ENCODE results near the gene HAX1.
"Not testable (repeated sequence)": the region's sequence is repeated elsewhere in the genome, so short reads cannot be mapped to it uniquely, and the experiment has no call there.

The HAX1 gene

GRCh38 chr1:154253671-154254070 lies 18.8 kb upstream of the HAX1 start:
- no peak overlapping the region for H3K4me3 Mint-ChIP-seq
- ATAC-seq (replicated peaks; ENCODE audit: extremely low read depth, poor library complexity, severe bottlenecking) (no peak), DNase-seq (ENCODE audit: low spot score in 2 of 2) (no peak)
- H3K27ac Mint-ChIP-seq (ENCODE audit: low read depth), result no peak overlapping the region
- H3K36me3 Mint-ChIP-seq (ENCODE audit: insufficient read depth), result peaks cover 91% of the 10 kb centered on the region
- H3K9me3 Mint-ChIP-seq, result no peaks in the 10 kb centered on the region
- no peaks in the 10 kb centered on the region for H3K27me3 Mint-ChIP-seq
- peaks cover 6% of the 10 kb centered on the region for H3K4me1 Mint-ChIP-seq

DNA sequence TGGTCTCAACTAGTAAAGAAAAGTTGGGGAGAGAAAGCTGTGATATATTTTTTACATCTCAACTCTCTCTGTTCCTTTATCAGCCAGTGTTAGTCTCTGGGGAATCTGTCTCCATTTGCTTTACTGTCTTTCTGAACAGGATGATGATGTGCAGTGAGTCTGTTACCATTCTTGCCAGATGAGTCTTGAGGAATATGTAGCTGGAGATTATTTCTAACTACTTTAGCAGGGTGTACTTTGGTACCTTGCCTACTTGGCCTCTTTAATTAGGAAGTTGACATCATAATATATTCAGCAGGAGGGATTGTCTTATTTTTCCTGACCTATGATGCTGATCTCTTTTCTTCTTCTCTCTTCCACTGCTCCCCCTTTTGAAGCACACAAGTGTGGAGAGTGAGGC lies 15.7 kb upstream of the HAX1 start:
- no peak for ATAC-seq (replicated peaks; ENCODE audit: extremely low read depth, poor library complexity, severe bottlenecking)
- Mint-ChIP-seq H3K4me3 (no peak overlapping the region), H3K27me3 (no peaks in the 10 kb centered on the region), H3K9me3 (no peaks in the 10 kb centered on the region), H3K4me1 (peaks cover 6% of the 10 kb centered on the region), H3K27ac (ENCODE audit: low read depth) (no peak overlapping the region), H3K36me3 (ENCODE audit: insufficient read depth) (peaks cover 88% of the 10 kb centered on the region)
- no peak for DNase-seq (ENCODE audit: low spot score in 2 of 2)

DNA sequence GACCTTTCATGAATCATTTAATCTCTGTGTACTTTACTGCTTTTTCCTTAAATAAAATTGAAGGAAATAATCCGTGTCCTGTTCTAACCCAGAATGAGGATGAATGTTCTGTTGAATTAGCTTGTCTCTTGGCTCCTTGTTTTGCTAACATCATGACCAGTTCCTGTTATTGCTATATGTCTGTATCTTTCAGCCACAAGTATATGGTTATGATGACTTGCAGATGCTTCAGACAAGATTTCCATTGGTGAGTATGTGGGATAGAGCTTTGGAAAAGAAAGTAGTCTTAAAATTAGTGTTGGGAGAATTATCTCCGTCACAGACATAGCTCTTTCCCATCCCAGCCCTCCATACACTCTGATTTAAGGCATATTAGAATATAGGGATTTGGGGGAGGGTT lies 13.6 kb upstream of the HAX1 start:
- Mint-ChIP-seq H3K27me3 (no peaks in the 10 kb centered on the region), H3K36me3 (ENCODE audit: insufficient read depth) (peaks cover 85% of the 10 kb centered on the region), H3K4me1 (peaks cover 5% of the 10 kb centered on the region), H3K4me3 (no peak overlapping the region), H3K27ac (ENCODE audit: low read depth) (no peak overlapping the region), H3K9me3 (no peaks in the 10 kb centered on the region)
- ATAC-seq (replicated peaks; ENCODE audit: extremely low read depth, poor library complexity, severe bottlenecking) (no peak), DNase-seq (ENCODE audit: low spot score in 2 of 2) (no peak)

GRCh38 chr1:154260127-154260526 lies 12.3 kb upstream of the HAX1 start:
- peaks cover 82% of the 10 kb centered on the region for H3K36me3 Mint-ChIP-seq (ENCODE audit: insufficient read depth)
- H3K27me3 Mint-ChIP-seq, result no peaks in the 10 kb centered on the region
- H3K9me3 Mint-ChIP-seq, result no peaks in the 10 kb centered on the region
- H3K27ac Mint-ChIP-seq (ENCODE audit: low read depth), result no peak overlapping the region
- ATAC-seq (replicated peaks; ENCODE audit: extremely low read depth, poor library complexity, severe bottlenecking) (no peak), DNase-seq (ENCODE audit: low spot score in 2 of 2) (no peak)
- no peaks in the 10 kb centered on the region for H3K4me1 Mint-ChIP-seq
- no peak overlapping the region for H3K4me3 Mint-ChIP-seq

- Mint-ChIP-seq H3K27me3 (no peaks in the 10 kb centered on the region), H3K4me3 (no peak overlapping the region), H3K36me3 (ENCODE audit: insufficient read depth) (peaks cover 56% of the 10 kb centered on the region), H3K27ac (ENCODE audit: low read depth) (no peak overlapping the region), H3K4me1 (no peaks in the 10 kb centered on the region), H3K9me3 (no peaks in the 10 kb centered on the region)
- no peak for ATAC-seq (replicated peaks; ENCODE audit: extremely low read depth, poor library complexity, severe bottlenecking)
- DNase-seq (ENCODE audit: low spot score in 2 of 2), result no peak
Observed at GRCh38 chr1:154263465-154264332, 8.7 kb upstream of the HAX1 start.

DNA sequence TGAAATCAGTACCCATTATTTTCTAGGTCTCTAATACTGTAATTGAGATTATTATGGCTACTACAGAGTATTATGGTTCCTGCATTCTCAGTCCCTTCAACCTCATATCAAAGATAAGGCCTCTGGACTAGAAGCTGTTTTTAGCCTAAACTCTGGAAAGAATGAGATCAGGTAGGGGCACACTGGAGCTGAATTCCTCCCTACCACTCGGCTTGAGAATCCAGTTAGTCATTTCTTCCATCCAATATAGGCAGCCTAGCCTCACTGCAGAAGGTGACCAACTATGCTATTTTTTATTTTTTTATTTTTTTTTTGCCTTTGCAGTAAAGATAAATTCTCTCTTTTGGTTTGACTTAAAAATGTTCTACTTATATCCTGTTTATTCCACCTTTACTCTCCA lies 8.0 kb upstream of the HAX1 start:
- Mint-ChIP-seq H3K9me3 (no peaks in the 10 kb centered on the region), H3K36me3 (ENCODE audit: insufficient read depth) (peaks cover 55% of the 10 kb centered on the region), H3K4me3 (no peak overlapping the region), H3K27me3 (no peaks in the 10 kb centered on the region), H3K27ac (ENCODE audit: low read depth) (peak overlapping the region; percentile 21), H3K4me1 (no peaks in the 10 kb centered on the region)
- ATAC-seq (replicated peaks; ENCODE audit: extremely low read depth, poor library complexity, severe bottlenecking) (no peak), DNase-seq (ENCODE audit: low spot score in 2 of 2) (no peak)

- ATAC-seq (replicated peaks; ENCODE audit: extremely low read depth, poor library complexity, severe bottlenecking), result peak; percentile 86
- H3K4me3 Mint-ChIP-seq, result no peak overlapping the region
- H3K27me3 Mint-ChIP-seq, result no peaks in the 10 kb centered on the region
- no peaks in the 10 kb centered on the region for H3K9me3 Mint-ChIP-seq
- no peaks in the 10 kb centered on the region for H3K4me1 Mint-ChIP-seq
- peak overlapping the region; percentile 13 for H3K27ac Mint-ChIP-seq (ENCODE audit: low read depth)
- no peak for DNase-seq (ENCODE audit: low spot score in 2 of 2)
- peaks cover 48% of the 10 kb centered on the region for H3K36me3 Mint-ChIP-seq (ENCODE audit: insufficient read depth)
Observed at GRCh38 chr1:154265586-154265985, 6.8 kb upstream of the HAX1 start.

DNA sequence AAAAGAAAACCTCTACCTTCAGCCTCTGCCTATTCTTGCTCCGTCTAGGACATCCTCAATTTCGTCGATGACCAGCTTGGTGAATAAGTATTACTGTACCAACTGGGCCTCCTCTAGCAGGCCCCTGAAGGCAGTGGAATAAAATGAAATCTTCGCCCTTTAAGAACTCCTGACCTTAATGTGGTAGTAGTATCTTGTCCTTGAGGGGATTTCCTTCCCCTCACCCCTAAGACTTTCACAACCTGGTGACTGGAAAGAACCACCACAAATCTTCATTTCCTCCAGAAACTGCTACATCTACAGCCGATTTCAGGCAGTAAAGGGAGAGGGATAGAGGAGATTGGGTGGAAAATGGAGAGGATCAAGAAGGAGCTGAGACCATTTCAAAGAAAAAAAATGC lies 1.6 kb upstream of the HAX1 start:
- H3K27me3 Mint-ChIP-seq, result no peaks in the 10 kb centered on the region
- H3K36me3 Mint-ChIP-seq (ENCODE audit: insufficient read depth), result peaks cover 42% of the 10 kb centered on the region
- peak overlapping the region; percentile 99 for H3K27ac Mint-ChIP-seq (ENCODE audit: low read depth)
- peak overlapping the region; percentile 98 for H3K4me3 Mint-ChIP-seq
- DNase-seq (ENCODE audit: low spot score in 2 of 2), result no peak
- H3K4me1 Mint-ChIP-seq, result peaks cover 29% of the 10 kb centered on the region
- ATAC-seq (replicated peaks; ENCODE audit: extremely low read depth, poor library complexity, severe bottlenecking), result no peak
- H3K9me3 Mint-ChIP-seq, result no peaks in the 10 kb centered on the region

DNA sequence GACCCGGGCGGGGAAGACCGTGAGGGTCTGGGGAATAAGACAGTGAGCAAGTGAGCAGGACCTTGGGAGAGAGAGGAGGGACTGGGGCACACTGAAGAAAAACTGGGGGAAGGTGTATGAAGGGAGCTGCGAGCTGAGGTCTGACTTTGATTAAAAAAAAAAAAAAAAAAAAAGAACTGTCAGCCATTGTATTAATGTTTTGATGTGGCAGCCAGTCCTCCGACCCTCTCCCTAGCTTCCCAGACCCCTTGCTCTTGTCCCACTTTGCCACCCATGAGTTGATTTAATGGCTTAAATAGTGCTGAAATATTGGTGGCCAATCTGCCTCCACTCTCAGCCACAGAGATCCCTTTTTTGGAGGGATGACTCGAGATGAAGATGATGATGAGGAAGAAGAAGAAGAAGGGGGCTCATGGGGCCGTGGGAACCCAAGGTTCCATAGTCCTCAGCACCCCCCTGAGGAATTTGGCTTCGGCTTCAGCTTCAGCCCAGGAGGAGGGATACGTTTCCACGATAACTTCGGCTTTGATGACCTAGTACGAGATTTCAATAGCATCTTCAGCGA lies 652 bp downstream of the HAX1 start:
- Mint-ChIP-seq H3K27ac (ENCODE audit: low read depth) (peak overlapping the region; percentile 99), H3K4me1 (peaks cover 29% of the 10 kb centered on the region), H3K4me3 (peak overlapping the region; percentile 98), H3K27me3 (no peaks in the 10 kb centered on the region), H3K9me3 (no peaks in the 10 kb centered on the region), H3K36me3 (ENCODE audit: insufficient read depth) (peaks cover 41% of the 10 kb centered on the region)
- ATAC-seq (replicated peaks; ENCODE audit: extremely low read depth, poor library complexity, severe bottlenecking) (no peak), DNase-seq (ENCODE audit: low spot score in 2 of 2) (no peak)

DNA sequence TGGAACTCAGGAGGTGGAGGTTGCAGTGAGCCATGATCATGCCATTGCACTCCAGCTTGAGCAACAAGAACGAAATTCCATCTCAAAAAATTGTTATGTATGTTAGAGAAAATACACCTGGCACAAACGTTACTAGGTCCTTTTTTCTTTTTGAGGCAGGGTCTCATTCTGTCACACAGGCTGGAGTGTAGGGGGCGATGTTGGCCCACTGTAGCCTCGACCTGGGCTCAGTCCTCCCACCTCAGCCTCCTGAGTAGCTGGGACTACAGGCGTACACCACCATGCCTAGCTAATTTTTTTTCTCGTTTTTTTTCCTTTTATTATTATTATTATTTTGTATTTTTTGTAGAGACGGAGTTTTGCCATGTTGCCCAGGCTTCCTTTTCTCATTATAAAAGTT lies 4.4 kb downstream of the HAX1 start:
- peaks cover 29% of the 10 kb centered on the region for H3K36me3 Mint-ChIP-seq (ENCODE audit: insufficient read depth)
- H3K4me1 Mint-ChIP-seq, result peaks cover 20% of the 10 kb centered on the region
- no peak overlapping the region for H3K27ac Mint-ChIP-seq (ENCODE audit: low read depth)
- ATAC-seq (replicated peaks; ENCODE audit: extremely low read depth, poor library complexity, severe bottlenecking), result no peak
- no peaks in the 10 kb centered on the region for H3K27me3 Mint-ChIP-seq
- no peak overlapping the region for H3K4me3 Mint-ChIP-seq
- H3K9me3 Mint-ChIP-seq, result no peaks in the 10 kb centered on the region
- no peak for DNase-seq (ENCODE audit: low spot score in 2 of 2)

GRCh38 chr1:154287591-154287990 lies 15.2 kb downstream of the HAX1 start:
- H3K27ac Mint-ChIP-seq (ENCODE audit: low read depth); H3K36me3 Mint-ChIP-seq (ENCODE audit: insufficient read depth); H3K4me3 Mint-ChIP-seq; H3K4me1 Mint-ChIP-seq; H3K9me3 Mint-ChIP-seq; DNase-seq (ENCODE audit: low spot score in 2 of 2); ATAC-seq (replicated peaks; ENCODE audit: extremely low read depth, poor library complexity, severe bottlenecking): not testable (repeated sequence)
- H3K27me3 Mint-ChIP-seq, result peaks cover 10% of the 10 kb centered on the region

- Mint-ChIP-seq H3K9me3 (no peaks in the 10 kb centered on the region), H3K36me3 (ENCODE audit: insufficient read depth) (peaks cover 2% of the 10 kb centered on the region), H3K27me3 (peaks cover 10% of the 10 kb centered on the region), H3K27ac (ENCODE audit: low read depth) (no peak overlapping the region), H3K4me3 (no peak overlapping the region), H3K4me1 (no peaks in the 10 kb centered on the region)
- DNase-seq (ENCODE audit: low spot score in 2 of 2) (no peak), ATAC-seq (replicated peaks; ENCODE audit: extremely low read depth, poor library complexity, severe bottlenecking) (no peak)
Observed at GRCh38 chr1:154288661-154289060, 16.2 kb downstream of the HAX1 start.

DNA sequence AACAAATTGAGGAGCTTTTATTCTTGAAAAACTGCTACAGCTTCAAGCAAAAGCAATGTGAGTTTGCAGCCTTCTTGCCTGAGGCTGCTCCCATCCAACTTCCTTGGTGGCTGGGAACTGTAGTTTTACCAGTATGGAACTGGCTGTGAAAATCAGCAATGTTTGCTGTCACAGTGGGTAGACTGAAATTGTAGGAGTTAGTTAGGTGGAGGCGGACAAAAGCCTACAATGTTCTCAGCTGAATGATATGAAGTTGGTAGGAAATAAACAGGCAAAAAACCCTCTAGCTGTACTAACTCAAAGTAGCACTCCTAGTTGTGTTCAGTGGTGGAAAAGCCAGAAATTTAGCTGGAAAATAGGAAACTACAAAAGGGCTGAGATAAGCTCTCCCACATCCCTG lies 18.5 kb downstream of the HAX1 start:
- Mint-ChIP-seq H3K4me1 (no peaks in the 10 kb centered on the region), H3K27me3 (peaks cover 10% of the 10 kb centered on the region), H3K4me3 (no peak overlapping the region), H3K9me3 (peaks cover 6% of the 10 kb centered on the region), H3K27ac (ENCODE audit: low read depth) (no peak overlapping the region), H3K36me3 (ENCODE audit: insufficient read depth) (no peaks in the 10 kb centered on the region)
- DNase-seq (ENCODE audit: low spot score in 2 of 2), result no peak
- no peak for ATAC-seq (replicated peaks; ENCODE audit: extremely low read depth, poor library complexity, severe bottlenecking)

Measured in central memory CD8-positive, alpha-beta T cell (primary cell).